A549 (cell line): ENCODE data around the gene NGF.

ENCODE experiments used
- CEBPB ChIP-seq, 2 experiments: fragments of >200 bp in 1 of 2; sonication (Bioruptor Twin) in 1 of 2; formaldehyde crosslinking in 1 of 2; IDR thresholded peaks; 2 replicates each; pipeline ENCODE4 v1.6.1; 2012 to 2016
- CHD2 ChIP-seq: fragments of 150-350 bp; IDR thresholded peaks from 2 replicates; pipeline ENCODE4 v1.6.1; 2014; ENCODE audit warnings: low read length; ENCODE audit not compliant: partially characterized antibody
- EP300 ChIP-seq, 2 experiments: fragments of >200 bp; sonication (Bioruptor Twin); formaldehyde crosslinking; IDR thresholded peaks; 2 replicates in 1 of 2; 3 replicates in 1 of 2; pipeline ENCODE4 v1.6.1; 2016 to 2017
- ESRRA ChIP-seq: fragments of 150-350 bp; IDR thresholded peaks from 2 replicates; pipeline ENCODE4 v1.6.1; 2014; ENCODE audit warnings: mild to moderate bottlenecking, low read length, borderline replicate concordance
- JUNB ChIP-seq: fragments of >200 bp; sonication (Bioruptor Twin); formaldehyde crosslinking; IDR thresholded peaks from 2 replicates; pipeline ENCODE4 v1.6.1; 2016
- MYC ChIP-seq: IDR thresholded peaks from 2 replicates; pipeline ENCODE4 v1.6.1; 2012; ENCODE audit warnings: mild to moderate bottlenecking, inconsistent platforms, low read length, improper control_type of control experiment, borderline replicate concordance
- NR3C1 ChIP-seq: fragments of >200 bp; sonication (Bioruptor Twin); formaldehyde crosslinking; IDR thresholded peaks from 3 replicates; pipeline ENCODE4 v1.6.1; 2017
- POLR2A ChIP-seq: IDR thresholded peaks from 2 replicates; pipeline ENCODE4 v1.6.1; 2012; ENCODE audit warnings: mild to moderate bottlenecking, low read length
- RAD21 ChIP-seq, 2 experiments: fragments of >200 bp in 1 of 2; sonication (Bioruptor Twin) in 1 of 2; formaldehyde crosslinking in 1 of 2; IDR thresholded peaks in 1 of 2; conservative IDR thresholded peaks in 1 of 2; 2 replicates in 1 of 2; 3 replicates in 1 of 2; pipeline ENCODE4 v1.6.1; 2012 to 2018; ENCODE audit warnings: inconsistent platforms in 1 of 2
- SMC3 ChIP-seq: fragments of >200 bp; sonication (Bioruptor Twin); formaldehyde crosslinking; IDR thresholded peaks from 3 replicates; pipeline ENCODE4 v1.6.1; 2018; ENCODE audit warnings: inconsistent platforms
- TF ChIP-seq, protein P1 (sequence below): fragments of >200 bp; sonication (Bioruptor Twin); formaldehyde crosslinking; IDR thresholded peaks from 3 replicates; pipeline ENCODE4 v1.5.1; 2016
- TF ChIP-seq, protein P2 (sequence below): fragments of 200-600 bp; sonication (generic); IDR thresholded peaks from 2 replicates; pipeline ENCODE4 v1.6.1; 2016; ENCODE audit warnings: antibody characterized with exemption, mild to moderate bottlenecking, moderate library complexity
- TF ChIP-seq, protein P3 (sequence below): IDR thresholded peaks from 2 replicates; pipeline ENCODE4 v1.6.1; 2012

GRCh38 chr1:115364780-115365155 is 26.7 kb upstream of the NGF start:
- TF ChIP-seq, protein P1, sequence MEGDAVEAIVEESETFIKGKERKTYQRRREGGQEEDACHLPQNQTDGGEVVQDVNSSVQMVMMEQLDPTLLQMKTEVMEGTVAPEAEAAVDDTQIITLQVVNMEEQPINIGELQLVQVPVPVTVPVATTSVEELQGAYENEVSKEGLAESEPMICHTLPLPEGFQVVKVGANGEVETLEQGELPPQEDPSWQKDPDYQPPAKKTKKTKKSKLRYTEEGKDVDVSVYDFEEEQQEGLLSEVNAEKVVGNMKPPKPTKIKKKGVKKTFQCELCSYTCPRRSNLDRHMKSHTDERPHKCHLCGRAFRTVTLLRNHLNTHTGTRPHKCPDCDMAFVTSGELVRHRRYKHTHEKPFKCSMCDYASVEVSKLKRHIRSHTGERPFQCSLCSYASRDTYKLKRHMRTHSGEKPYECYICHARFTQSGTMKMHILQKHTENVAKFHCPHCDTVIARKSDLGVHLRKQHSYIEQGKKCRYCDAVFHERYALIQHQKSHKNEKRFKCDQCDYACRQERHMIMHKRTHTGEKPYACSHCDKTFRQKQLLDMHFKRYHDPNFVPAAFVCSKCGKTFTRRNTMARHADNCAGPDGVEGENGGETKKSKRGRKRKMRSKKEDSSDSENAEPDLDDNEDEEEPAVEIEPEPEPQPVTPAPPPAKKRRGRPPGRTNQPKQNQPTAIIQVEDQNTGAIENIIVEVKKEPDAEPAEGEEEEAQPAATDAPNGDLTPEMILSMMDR: no peak
- no peak for TF ChIP-seq NR3C1
- TF ChIP-seq MYC: no peak
- TF ChIP-seq POLR2A: no peak
- no peak for TF ChIP-seq EP300 (IDR thresholded peaks at IDR 0.05)
- TF ChIP-seq CHD2: no peak
- TF ChIP-seq SMC3: no peak
- no peak for TF ChIP-seq ESRRA
- TF ChIP-seq, protein P2, sequence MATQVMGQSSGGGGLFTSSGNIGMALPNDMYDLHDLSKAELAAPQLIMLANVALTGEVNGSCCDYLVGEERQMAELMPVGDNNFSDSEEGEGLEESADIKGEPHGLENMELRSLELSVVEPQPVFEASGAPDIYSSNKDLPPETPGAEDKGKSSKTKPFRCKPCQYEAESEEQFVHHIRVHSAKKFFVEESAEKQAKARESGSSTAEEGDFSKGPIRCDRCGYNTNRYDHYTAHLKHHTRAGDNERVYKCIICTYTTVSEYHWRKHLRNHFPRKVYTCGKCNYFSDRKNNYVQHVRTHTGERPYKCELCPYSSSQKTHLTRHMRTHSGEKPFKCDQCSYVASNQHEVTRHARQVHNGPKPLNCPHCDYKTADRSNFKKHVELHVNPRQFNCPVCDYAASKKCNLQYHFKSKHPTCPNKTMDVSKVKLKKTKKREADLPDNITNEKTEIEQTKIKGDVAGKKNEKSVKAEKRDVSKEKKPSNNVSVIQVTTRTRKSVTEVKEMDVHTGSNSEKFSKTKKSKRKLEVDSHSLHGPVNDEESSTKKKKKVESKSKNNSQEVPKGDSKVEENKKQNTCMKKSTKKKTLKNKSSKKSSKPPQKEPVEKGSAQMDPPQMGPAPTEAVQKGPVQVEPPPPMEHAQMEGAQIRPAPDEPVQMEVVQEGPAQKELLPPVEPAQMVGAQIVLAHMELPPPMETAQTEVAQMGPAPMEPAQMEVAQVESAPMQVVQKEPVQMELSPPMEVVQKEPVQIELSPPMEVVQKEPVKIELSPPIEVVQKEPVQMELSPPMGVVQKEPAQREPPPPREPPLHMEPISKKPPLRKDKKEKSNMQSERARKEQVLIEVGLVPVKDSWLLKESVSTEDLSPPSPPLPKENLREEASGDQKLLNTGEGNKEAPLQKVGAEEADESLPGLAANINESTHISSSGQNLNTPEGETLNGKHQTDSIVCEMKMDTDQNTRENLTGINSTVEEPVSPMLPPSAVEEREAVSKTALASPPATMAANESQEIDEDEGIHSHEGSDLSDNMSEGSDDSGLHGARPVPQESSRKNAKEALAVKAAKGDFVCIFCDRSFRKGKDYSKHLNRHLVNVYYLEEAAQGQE: no peak
- no peak for TF ChIP-seq JUNB
- TF ChIP-seq, protein P3, sequence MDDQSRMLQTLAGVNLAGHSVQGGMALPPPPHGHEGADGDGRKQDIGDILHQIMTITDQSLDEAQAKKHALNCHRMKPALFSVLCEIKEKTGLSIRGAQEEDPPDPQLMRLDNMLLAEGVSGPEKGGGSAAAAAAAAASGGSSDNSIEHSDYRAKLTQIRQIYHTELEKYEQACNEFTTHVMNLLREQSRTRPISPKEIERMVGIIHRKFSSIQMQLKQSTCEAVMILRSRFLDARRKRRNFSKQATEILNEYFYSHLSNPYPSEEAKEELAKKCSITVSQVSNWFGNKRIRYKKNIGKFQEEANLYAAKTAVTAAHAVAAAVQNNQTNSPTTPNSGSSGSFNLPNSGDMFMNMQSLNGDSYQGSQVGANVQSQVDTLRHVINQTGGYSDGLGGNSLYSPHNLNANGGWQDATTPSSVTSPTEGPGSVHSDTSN: no peak
- TF ChIP-seq RAD21 (conservative IDR thresholded peaks at IDR 0.05 in 1 of 2, IDR thresholded peaks at IDR 0.05 in 1 of 2): no peak
- no peak for TF ChIP-seq CEBPB (IDR thresholded peaks at IDR 0.05)
